ENCODE data around the gene CCHCR1.

CCHCR1 gene

GRCh38 chr6:31161216-31162126 lies 3.9 kb upstream of the CCHCR1 start:
- DNase-seq: no peak

- no peak for DNase-seq
Measured at GRCh38 chr6:31158863-31159855, 1.6 kb upstream of the CCHCR1 start.

- peak; percentile 99 for DNase-seq
Measured at GRCh38 chr6:31158140-31158862, 699 bp upstream of the CCHCR1 start, which contains the start of gene TCF19. Gene TCF19, plus strand, starts transcription at chr6:31158589. Its CDS starts 881 bp downstream, at chr6:31159470.

GRCh38 chr6:31156641-31157040 lies 961 bp downstream of the CCHCR1 start:
- DNase-seq: no peak

DNA sequence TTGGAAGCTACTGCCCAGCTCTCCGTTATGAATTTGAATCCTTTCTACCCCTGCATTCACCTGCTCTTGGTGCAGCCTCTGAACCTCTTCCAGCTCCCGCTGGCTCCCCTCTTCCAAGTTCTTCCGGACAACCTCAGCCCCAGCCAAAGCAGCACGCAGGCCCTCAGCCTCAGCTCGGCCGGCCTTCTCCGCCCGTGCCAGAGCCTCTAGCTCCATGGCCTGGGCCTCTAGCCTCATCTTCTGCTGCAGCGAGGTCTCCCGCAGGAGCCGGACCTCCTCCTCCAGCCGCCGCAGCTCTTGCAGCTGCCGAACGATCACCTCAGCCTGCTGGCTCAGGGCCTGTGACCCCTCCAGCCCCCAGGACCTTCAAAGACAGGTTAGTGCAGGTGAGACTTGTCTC lies 3.2 kb downstream of the CCHCR1 start:
- DNase-seq: no peak

- DNase-seq: no peak
Measured at GRCh38 chr6:31152781-31153180, 4.8 kb downstream of the CCHCR1 start.

- no peak for DNase-seq
Measured at GRCh38 chr6:31149827-31150447, 7.7 kb downstream of the CCHCR1 start.

GRCh38 chr6:31145386-31145785 lies 12.2 kb downstream of the CCHCR1 start:
- DNase-seq: no peak

DNA sequence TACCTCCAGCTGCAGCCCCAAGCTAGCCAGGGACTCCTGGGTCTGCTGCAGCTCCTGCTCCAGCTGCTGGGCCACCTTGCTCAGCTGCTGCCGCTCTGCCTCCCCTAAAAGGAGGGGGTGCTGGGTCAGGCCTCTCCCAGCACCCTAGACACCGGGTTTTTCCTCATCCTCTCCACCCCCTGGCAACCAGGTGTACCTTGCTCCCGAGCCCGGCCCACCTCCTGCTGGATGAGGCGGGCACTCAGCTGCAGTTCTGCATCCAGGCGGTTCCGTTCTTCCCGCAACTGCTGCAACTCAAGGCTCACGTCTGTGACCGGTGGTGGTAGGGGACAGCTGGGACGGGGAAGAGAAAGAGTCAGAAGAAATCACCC lies 12.6 kb downstream of the CCHCR1 start:
- DNase-seq: no peak

GRCh38 chr6:31144296-31144969 lies 13.2 kb downstream of the CCHCR1 start:
- DNase-seq: no peak

DNA sequence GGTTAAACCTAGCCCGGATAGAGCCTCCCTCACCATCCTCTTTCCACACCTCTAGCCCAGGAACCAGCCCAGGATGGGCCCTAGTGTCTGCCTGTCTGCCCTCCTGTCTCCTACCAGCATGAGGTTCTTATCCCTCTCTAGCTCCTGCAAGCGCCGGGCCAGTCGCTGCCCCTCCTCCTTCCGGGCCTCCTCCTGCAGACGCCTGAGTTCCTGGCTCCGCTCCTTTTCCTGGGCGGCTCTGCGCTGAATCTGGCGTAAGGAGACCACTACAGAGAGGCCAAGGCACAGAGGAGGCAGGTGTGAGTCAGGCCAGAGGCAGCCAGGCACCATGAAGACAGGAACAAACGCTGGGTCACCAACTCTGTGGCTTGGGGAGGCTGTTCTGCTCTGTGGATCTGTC lies 14.5 kb downstream of the CCHCR1 start:
- DNase-seq: no peak

- no peak for DNase-seq
Measured at GRCh38 chr6:31142361-31142761, 15.2 kb downstream of the CCHCR1 start.

DNA sequence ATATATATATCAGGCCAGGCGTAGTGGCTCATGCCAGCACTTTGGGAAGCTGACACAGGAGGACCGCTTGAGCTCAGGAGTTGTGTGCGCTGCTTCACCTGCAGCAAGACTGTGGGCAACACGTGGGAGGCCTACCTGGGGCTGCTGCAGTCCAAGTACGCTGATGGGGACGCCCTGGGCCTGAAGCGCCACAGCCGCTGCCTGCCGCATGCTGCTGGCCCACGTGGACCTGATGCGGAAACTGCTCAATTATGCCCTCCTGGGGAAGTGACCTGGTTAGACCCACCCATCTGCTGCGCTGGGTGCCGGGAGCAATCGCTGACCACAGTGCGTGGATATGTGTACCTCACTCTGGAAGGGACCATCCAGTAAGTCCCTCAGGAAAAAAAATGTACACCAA lies 17.0 kb downstream of the CCHCR1 start:
- DNase-seq: no peak

GRCh38 chr6:31139599-31139998 lies 18.0 kb downstream of the CCHCR1 start:
- no peak for DNase-seq

GRCh38 chr6:31138982-31139381 lies 18.6 kb downstream of the CCHCR1 start, which contains the start of gene PSORS1C2:
Gene PSORS1C2, minus strand, starts transcription at chr6:31139066. Its CDS starts 40 bp downstream, at chr6:31139026.
- DNase-seq: no peak

DNA sequence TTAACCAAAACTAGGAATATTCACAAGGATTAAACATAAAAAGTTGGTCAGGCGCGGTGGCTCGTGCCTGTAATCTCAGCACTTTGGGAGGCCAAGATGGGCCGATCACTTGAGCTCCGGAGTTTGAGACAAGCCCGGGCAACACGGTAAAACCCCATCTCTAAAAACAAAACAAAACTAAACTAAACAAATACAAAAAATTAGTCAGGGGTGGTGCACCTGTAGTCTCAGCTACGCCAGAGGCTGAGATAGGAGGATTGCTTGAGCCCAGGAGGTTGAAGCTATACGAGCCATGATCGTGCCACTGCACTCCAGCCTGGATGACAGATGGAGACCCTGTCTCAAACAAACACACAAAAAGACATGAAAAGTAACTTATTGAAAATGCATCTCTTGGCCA lies 21.9 kb downstream of the CCHCR1 start:
- DNase-seq: no peak

GRCh38 chr6:31132806-31133205 lies 24.8 kb downstream of the CCHCR1 start:
- no peak for DNase-seq

- no peak for DNase-seq
Measured at GRCh38 chr6:31131595-31131994, 26.0 kb downstream of the CCHCR1 start.

DNA sequence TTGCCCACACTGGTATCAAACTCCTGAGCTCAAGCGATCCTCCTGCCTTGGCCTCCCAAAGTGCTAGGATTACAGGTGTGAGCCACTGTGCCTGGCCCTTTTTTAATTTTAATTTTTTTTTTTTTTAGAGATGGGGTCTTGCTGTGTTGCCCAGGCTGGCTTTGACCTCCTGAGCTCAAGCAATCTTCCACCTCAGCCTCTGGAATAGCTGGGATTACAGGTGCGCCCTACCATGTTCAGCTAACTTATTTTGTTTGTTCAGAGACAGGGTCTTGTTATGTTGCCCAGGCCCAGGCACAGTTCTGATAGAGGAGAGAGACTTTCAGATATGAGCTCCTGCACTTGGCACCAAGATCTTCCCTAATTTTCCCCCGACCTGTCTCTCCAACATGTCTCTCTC lies 26.9 kb downstream of the CCHCR1 start:
- DNase-seq: no peak

GRCh38 chr6:31129130-31129529 lies 28.5 kb downstream of the CCHCR1 start:
- DNase-seq: no peak

DNA sequence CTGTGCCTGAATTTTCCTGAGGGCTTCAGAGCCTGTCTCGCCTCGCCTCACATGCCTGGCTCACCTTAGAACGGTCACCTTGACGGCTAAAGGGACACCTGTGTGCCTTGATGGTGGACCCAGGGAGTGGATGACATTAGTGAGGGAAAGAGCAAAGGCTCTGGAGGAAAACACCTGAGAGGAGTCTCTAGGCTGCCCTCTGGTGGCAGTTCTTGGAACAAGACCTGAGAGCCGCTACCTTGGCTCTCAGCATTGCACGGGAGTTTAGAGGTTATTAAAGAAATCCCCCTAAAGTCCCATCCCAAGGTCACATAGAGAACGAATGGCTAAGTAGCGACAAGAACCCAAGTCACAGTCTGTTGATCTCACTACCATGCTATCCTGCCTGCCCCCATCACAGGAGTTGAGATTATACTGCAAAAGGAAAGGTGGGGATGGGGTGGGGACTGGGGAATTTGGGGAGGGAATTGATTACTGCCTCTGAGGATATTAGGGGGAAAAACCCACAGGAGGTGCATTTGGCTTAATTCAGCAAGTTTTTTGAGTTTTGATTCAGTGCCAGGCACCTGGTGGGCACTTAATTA lies 29.4 kb downstream of the CCHCR1 start:
- peak in 1 of 2 experiments; percentile 49 for DNase-seq

Data from NCI-H446 (cell line).